Measurements from ENCODE around the gene RUNX1.
"Not testable (repeated sequence)": the region's sequence is repeated elsewhere in the genome, so short reads cannot be mapped to it uniquely, and the experiment has no call there.

The RUNX1 gene

DNA sequence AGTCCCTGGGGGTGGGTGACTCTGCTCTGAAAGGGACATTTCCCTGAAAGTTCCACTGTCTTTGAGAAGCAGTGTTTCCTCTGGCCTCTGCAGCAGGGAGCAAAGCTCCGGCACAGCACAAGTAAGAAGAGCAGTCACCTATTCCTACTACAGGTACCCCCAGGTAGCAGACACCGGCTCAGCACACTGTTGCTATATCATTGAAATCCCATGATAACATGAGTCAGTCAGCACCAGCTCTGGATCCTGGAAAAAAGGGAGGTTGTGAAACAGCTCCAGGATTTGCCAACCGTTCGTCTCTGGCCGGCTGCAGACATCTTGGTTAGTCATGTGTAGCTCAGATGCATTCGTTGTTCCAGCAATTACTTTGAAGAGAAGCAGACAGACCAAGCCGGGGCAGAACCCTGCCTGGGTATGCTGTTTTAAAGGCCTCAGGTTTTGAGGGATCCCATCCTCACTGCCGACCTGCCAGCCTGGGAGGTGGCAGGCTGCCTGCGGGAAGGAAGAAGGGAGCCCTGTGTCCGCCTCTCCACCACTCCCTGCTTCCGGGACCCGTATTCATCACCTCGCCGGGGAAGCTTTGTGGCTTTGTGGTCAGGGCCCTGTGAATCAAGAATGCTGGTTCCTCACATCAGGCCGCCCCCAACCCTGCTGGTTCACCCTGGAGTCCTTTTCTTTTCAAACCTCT, 241.1 kb downstream of the RUNX1 start:
- peak; percentile 75 for ATAC-seq (ENCODE audit: low read depth)
- Histone ChIP-seq H3K9me3 (ENCODE audit: severe bottlenecking) (peaks cover 13% of the 10 kb centered on the region), H3K27ac (ENCODE audit: poor library complexity, severe bottlenecking) (peak overlapping the region; percentile 98), H3K36me3 (ENCODE audit: low read depth) (peaks cover 77% of the 10 kb centered on the region), H3K4me1 (ENCODE audit: insufficient read depth, poor library complexity, severe bottlenecking) (peaks cover 53% of the 10 kb centered on the region), H3K4me3 (ENCODE audit: severe bottlenecking) (no peak overlapping the region), H3K27me3 (ENCODE audit: insufficient read depth, poor library complexity, severe bottlenecking) (no peaks in the 10 kb centered on the region)
- peak; percentile 87 for DNase-seq (ENCODE audit: low spot score)
- TF ChIP-seq CTCF (IDR thresholded peaks at IDR 0.05; ENCODE audit: poor library complexity, severe bottlenecking) = no peak

DNA sequence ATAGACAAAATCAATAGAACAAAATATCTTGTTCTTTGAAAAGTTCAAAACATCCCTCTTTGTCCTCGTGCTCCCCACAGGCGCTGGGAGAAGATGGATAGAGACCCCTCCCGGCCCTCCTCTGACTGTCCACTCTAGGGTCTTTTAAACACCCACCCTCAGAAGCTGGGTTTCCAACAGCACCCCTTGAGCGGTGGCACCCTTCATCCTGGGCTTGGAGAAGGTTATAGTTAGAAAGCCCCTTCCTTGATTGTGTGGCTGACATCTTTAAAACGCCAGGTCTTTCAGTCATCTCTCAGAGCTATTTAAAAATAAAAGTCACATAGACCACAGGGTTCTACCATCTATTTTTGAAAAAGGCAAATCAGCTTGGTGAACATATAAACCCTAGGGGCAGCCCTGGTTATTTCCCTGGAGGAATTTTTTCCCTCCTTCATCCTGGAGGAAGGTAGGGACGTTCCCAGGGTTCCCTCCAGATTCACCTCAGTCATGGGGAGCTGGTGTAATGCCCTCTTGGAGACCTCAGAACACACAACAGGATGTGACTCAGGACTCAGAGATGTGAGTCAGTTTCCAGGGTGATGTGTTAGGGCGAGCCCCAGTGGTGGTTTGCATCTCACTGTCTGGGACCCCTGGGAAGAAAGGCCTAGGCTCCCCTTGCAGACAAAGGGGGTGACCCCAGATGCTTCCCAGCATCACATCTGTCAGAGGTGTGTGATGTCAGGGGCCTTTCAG, 241.8 kb downstream of the RUNX1 start:
- peak; percentile 88 for DNase-seq (ENCODE audit: low spot score)
- ATAC-seq (ENCODE audit: low read depth) = peak; percentile 84
- Histone ChIP-seq H3K27me3 (ENCODE audit: insufficient read depth, poor library complexity, severe bottlenecking) (no peaks in the 10 kb centered on the region), H3K36me3 (ENCODE audit: low read depth) (peaks cover 81% of the 10 kb centered on the region), H3K27ac (ENCODE audit: poor library complexity, severe bottlenecking) (peak overlapping the region; percentile 98), H3K4me1 (ENCODE audit: insufficient read depth, poor library complexity, severe bottlenecking) (peaks cover 53% of the 10 kb centered on the region), H3K4me3 (ENCODE audit: severe bottlenecking) (no peak overlapping the region), H3K9me3 (ENCODE audit: severe bottlenecking) (peaks cover 13% of the 10 kb centered on the region)
- TF ChIP-seq CTCF (IDR thresholded peaks at IDR 0.05; ENCODE audit: poor library complexity, severe bottlenecking) = no peak

DNA sequence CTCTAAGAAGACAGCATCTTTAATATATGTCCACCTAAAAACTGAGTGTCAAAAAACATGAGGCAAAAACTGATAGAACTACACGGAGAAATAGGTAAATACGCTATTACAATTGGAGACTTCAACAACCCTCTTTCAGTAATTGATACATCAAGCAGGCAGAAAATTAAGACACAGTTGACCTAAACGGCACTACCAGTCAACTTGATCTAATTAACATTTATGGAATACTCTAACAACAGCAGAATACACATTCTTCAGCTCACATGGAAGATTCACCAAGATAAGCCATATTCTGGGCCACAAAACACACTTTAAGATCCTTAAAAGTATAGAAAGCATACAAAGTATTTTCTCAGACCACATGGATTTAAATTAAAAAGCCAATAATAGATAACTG, 242.7 kb downstream of the RUNX1 start:
- no peak for TF ChIP-seq CTCF (IDR thresholded peaks at IDR 0.05; ENCODE audit: poor library complexity, severe bottlenecking)
- Histone ChIP-seq H3K27ac (ENCODE audit: poor library complexity, severe bottlenecking) (peak overlapping the region; percentile 98), H3K4me1 (ENCODE audit: insufficient read depth, poor library complexity, severe bottlenecking) (peaks cover 53% of the 10 kb centered on the region), H3K27me3 (ENCODE audit: insufficient read depth, poor library complexity, severe bottlenecking) (no peaks in the 10 kb centered on the region), H3K4me3 (ENCODE audit: severe bottlenecking) (no peak overlapping the region), H3K9me3 (ENCODE audit: severe bottlenecking) (peaks cover 13% of the 10 kb centered on the region), H3K36me3 (ENCODE audit: low read depth) (peaks cover 83% of the 10 kb centered on the region)
- no peak for DNase-seq (ENCODE audit: low spot score)
- ATAC-seq (ENCODE audit: low read depth) = no peak

DNA sequence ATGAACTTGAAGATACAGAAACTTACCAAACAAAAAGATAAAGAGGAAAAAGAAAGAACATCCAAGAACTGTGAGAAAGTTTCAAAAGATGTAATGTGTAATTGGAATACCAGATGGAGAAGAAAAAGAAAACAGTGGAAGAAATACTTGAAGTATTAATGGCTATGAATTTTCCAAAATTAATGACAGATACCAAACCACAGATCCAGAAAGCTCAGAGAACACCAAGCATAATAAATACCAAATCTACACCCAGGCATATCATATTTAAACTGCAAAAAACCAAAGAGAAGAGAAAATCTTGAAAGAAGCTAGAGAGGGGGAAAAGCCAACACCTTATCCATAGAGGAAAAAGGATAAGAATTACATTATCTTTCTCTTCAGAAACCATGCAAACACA, 243.9 kb downstream of the RUNX1 start:
- DNase-seq (ENCODE audit: low spot score) = no peak
- H3K4me1 ChIP-seq (ENCODE audit: insufficient read depth, poor library complexity, severe bottlenecking) = peaks cover 58% of the 10 kb centered on the region
- no peak overlapping the region for H3K4me3 ChIP-seq (ENCODE audit: severe bottlenecking)
- ATAC-seq (ENCODE audit: low read depth) = no peak
- peaks cover 13% of the 10 kb centered on the region for H3K9me3 ChIP-seq (ENCODE audit: severe bottlenecking)
- H3K27ac ChIP-seq (ENCODE audit: poor library complexity, severe bottlenecking) = peak overlapping the region; percentile 98
- peaks cover 85% of the 10 kb centered on the region for H3K36me3 ChIP-seq (ENCODE audit: low read depth)
- TF ChIP-seq CTCF (IDR thresholded peaks at IDR 0.05; ENCODE audit: poor library complexity, severe bottlenecking) = no peak
- H3K27me3 ChIP-seq (ENCODE audit: insufficient read depth, poor library complexity, severe bottlenecking) = no peaks in the 10 kb centered on the region

GRCh38 chr21:34804584-34804983, 244.5 kb downstream of the RUNX1 start:
- not testable (repeated sequence) for H3K27me3 ChIP-seq (ENCODE audit: insufficient read depth, poor library complexity, severe bottlenecking); DNase-seq (ENCODE audit: low spot score); ATAC-seq (ENCODE audit: low read depth); H3K4me3 ChIP-seq (ENCODE audit: severe bottlenecking)
- peaks cover 13% of the 10 kb centered on the region for H3K9me3 ChIP-seq (ENCODE audit: severe bottlenecking)
- H3K27ac ChIP-seq (ENCODE audit: poor library complexity, severe bottlenecking) = peak overlapping the region; percentile 98
- peaks cover 88% of the 10 kb centered on the region for H3K36me3 ChIP-seq (ENCODE audit: low read depth)
- H3K4me1 ChIP-seq (ENCODE audit: insufficient read depth, poor library complexity, severe bottlenecking) = peaks cover 56% of the 10 kb centered on the region

Measured in RWPE2 (cell line).